Measurements from ENCODE around the gene SNCB. TPM values are rescaled to one million over a fixed set of nuclear protein-coding genes. Genes with fewer than 3 reads are reported as not detected.

SNCB gene
- total RNA-seq, 2 donors from 2014 or later, result not detected

GRCh38 chr5:176629317-176629852 lies 949 bp downstream of the SNCB start:
- DNase-seq (ENCODE audit: low spot score), result no peak
- intact Hi-C loops (cut with DNase I), result loop anchor here in 1 of 2 donors (5.0 kb wide), 1 partner anchor 77 kb away; no protein-coding TSS in a partner anchor

GRCh38 chr5:176628406-176629228 lies 1.7 kb downstream of the SNCB start:
- no peak for DNase-seq (ENCODE audit: low spot score)
- intact Hi-C loops (cut with DNase I), result loop anchor here in 1 of 2 donors (5.0 kb wide), 1 partner anchor 76 kb away; no protein-coding TSS in a partner anchor

- DNase-seq (ENCODE audit: low spot score), result no peak
- intact Hi-C loops (cut with DNase I), result loop anchor here in 1 of 2 donors (5.0 kb wide), 1 partner anchor 75 kb away; no protein-coding TSS in a partner anchor
Observed at GRCh38 chr5:176627582-176627981, 2.8 kb downstream of the SNCB start.

GRCh38 chr5:176626876-176627236 lies 3.5 kb downstream of the SNCB start:
- intact Hi-C loops (cut with DNase I), result loop anchor here in 1 of 2 donors (5.0 kb wide), 1 partner anchor 75 kb away; no protein-coding TSS in a partner anchor
- no peak for DNase-seq (ENCODE audit: low spot score)

- DNase-seq (ENCODE audit: low spot score), result no peak
- intact Hi-C loops (cut with DNase I), result loop anchor here in 1 of 2 donors (5.0 kb wide), 1 partner anchor 74 kb away; no protein-coding TSS in a partner anchor
Observed at GRCh38 chr5:176625966-176626875, 4.1 kb downstream of the SNCB start.

- intact Hi-C loops (cut with DNase I), result loop anchor here in 1 of 2 donors (5.0 kb wide), 1 partner anchor 73 kb away; no protein-coding TSS in a partner anchor
- DNase-seq (ENCODE audit: low spot score), result no peak
Observed at GRCh38 chr5:176625512-176625911, 4.8 kb downstream of the SNCB start.

- intact Hi-C loops (cut with DNase I), result loop anchor here in 1 of 2 donors (5.0 kb wide), 1 partner anchor 73 kb away; no protein-coding TSS in a partner anchor
- DNase-seq (ENCODE audit: low spot score), result no peak
Observed at GRCh38 chr5:176624938-176625337, 5.4 kb downstream of the SNCB start.

- no peak for DNase-seq (ENCODE audit: low spot score)
- intact Hi-C loops (cut with DNase I), result no loop called here
Observed at GRCh38 chr5:176624142-176624541, 6.2 kb downstream of the SNCB start.

GRCh38 chr5:176621661-176622079 lies 8.7 kb downstream of the SNCB start:
- no peak for DNase-seq (ENCODE audit: low spot score)
- intact Hi-C loops (cut with DNase I), result no loop called here

- no peak for DNase-seq (ENCODE audit: low spot score)
Observed at GRCh38 chr5:176620333-176620981, 9.9 kb downstream of the SNCB start.

GRCh38 chr5:176619569-176620332 lies 10.6 kb downstream of the SNCB start:
- intact Hi-C loops (cut with DNase I), result no loop called here
- DNase-seq (ENCODE audit: low spot score), result no peak

More at GRCh38 chr5:176620333-176620981, 9.9 kb downstream of the SNCB start:
- intact Hi-C loops (cut with DNase I), result no loop called here

GRCh38 chr5:176619203-176619568 lies 11.1 kb downstream of the SNCB start:
- intact Hi-C loops (cut with DNase I), result no loop called here

GRCh38 chr5:176618783-176619182 lies 11.6 kb downstream of the SNCB start:
- intact Hi-C loops (cut with DNase I), result no loop called here
- DNase-seq (ENCODE audit: low spot score), result no peak

More at GRCh38 chr5:176619203-176619568, 11.1 kb downstream of the SNCB start:
- DNase-seq (ENCODE audit: low spot score), result peak; percentile 89

GRCh38 chr5:176616511-176616910 lies 13.8 kb downstream of the SNCB start:
- DNase-seq (ENCODE audit: low spot score), result no peak

GRCh38 chr5:176614805-176615478 lies 15.4 kb downstream of the SNCB start:
- intact Hi-C loops (cut with DNase I), result no loop called here
- no peak for DNase-seq (ENCODE audit: low spot score)

More at GRCh38 chr5:176616511-176616910, 13.8 kb downstream of the SNCB start:
- intact Hi-C loops (cut with DNase I), result no loop called here

- DNase-seq (ENCODE audit: low spot score), result no peak
Observed at GRCh38 chr5:176612855-176613254, 17.5 kb downstream of the SNCB start.

GRCh38 chr5:176612008-176612407 lies 18.3 kb downstream of the SNCB start:
- DNase-seq (ENCODE audit: low spot score), result no peak
- intact Hi-C loops (cut with DNase I), result no loop called here

More at GRCh38 chr5:176612855-176613254, 17.5 kb downstream of the SNCB start:
- intact Hi-C loops (cut with DNase I), result no loop called here

- intact Hi-C loops (cut with DNase I), result no loop called here
- peak; percentile 93 for DNase-seq (ENCODE audit: low spot score)
Observed at GRCh38 chr5:176611435-176611834, 18.9 kb downstream of the SNCB start.

Data from posterior vena cava (tissue), 2 donors.